ENCODE results near the gene OST4. TPM values are rescaled to one million over a fixed set of nuclear protein-coding genes. Genes with fewer than 3 reads are reported as not detected.
A peak's percentile ranks its signal among the peaks of the same experiment; 100 is the strongest.

OST4 gene
- total RNA-seq, 1 donor from 2014 or later, result 141 TPM

- ATAC-seq, result no peak
- no peak for DNase-seq (ENCODE audit: low spot score)
Measured at GRCh38 chr2:27057184-27057583, 14.3 kb downstream of the OST4 start.

GRCh38 chr2:27054721-27055120 is 16.7 kb downstream of the OST4 start:
- ATAC-seq, result no peak

DNA sequence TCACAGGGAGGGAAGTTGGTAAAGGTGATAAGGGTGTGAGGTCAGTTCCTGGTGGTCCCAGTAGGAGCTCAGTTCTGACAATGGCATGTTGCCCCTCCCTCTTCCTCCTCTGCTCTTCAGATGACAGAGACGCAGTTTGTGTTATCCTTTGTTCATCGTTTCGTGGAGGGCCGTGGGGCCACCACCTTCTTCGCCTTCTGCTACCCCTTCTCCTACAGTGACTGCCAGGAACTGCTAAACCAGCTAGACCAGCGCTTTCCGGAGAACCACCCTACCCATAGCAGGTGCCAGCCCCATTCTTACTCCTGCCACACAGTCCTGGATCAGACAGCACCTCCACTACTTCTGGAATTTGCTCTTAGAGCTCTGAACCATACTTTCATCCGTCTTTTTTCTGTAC is 17.7 kb downstream of the OST4 start:
- DNase-seq (ENCODE audit: low spot score), result no peak
- ATAC-seq, result no peak

More at GRCh38 chr2:27054721-27055120, 16.7 kb downstream of the OST4 start:
- DNase-seq (ENCODE audit: low spot score), result no peak

DNA sequence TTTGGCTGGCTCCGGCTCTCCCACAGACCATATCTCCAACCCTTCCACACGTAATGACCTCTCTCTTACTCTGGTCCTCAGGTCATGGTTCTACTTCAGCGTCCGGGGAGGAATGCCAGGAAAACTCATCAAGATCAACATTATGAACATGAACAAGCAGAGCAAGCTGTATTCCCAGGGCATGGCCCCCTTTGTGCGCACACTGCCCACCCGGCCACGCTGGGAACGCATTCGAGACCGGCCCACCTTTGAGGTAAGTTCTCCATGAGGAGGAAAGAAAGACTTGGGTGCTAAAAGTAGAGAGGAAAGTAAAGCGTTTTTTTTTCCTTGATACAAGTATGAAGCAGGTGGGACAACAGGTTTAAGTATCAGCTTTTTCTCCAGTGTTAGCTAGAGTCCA is 18.1 kb downstream of the OST4 start:
- no peak for ATAC-seq
- no peak for DNase-seq (ENCODE audit: low spot score)

GRCh38 chr2:27051902-27052645 is 19.4 kb downstream of the OST4 start:
- peak; percentile 0 for ATAC-seq
- DNase-seq (ENCODE audit: low spot score), result no peak

DNA sequence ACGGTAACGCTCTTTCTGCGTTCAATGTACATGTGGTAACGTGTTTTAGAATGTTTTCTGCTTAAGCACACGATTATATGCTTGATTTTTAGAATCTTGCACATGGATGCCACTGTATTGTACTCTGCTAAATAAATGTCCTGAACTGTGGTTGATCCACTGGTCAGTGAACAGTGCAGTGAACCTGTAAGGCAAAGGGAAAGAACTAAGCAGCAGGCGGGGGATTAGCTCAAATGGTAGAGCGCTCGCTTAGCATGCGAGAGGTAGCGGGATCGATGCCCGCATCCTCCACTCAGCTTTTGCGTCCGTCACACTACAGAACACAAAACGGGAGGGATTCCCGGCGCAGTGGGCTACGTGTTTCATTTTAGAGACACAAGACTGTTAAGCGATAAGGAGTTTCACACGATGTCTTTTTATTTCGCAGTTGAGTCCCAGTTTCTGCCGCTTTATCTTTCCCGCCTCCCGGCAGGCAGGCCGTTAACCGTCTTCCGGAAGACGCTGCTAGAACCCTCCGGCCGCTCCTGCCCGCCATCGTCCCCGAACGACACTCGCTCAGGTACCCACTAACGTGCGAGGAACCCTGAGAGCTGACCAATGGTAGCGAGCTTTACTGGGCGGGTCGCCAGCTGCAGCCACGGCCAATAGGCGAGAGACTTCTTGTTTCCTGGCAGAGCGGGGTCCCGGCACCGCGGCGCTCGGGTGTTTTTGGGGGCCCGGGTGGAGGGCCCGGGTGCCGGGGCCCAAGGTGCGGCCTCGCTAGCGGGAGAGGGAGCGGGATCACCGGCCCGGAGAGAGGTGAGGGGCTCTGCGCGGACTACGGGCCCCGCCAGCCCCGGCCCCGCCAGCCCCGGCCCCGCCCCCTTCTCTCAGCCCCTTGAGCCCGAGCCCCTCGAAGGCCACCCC is 20.2 kb downstream of the OST4 start, which contains the start of gene AGBL5:
Gene AGBL5 (plus strand): TSS at position 673 of the 906 bp plus-strand sequence. CDS start 1,291 bp downstream, outside the sequence.
- DNase-seq (ENCODE audit: low spot score) (peak; percentile 96), ATAC-seq (peak; percentile 77)

DNA sequence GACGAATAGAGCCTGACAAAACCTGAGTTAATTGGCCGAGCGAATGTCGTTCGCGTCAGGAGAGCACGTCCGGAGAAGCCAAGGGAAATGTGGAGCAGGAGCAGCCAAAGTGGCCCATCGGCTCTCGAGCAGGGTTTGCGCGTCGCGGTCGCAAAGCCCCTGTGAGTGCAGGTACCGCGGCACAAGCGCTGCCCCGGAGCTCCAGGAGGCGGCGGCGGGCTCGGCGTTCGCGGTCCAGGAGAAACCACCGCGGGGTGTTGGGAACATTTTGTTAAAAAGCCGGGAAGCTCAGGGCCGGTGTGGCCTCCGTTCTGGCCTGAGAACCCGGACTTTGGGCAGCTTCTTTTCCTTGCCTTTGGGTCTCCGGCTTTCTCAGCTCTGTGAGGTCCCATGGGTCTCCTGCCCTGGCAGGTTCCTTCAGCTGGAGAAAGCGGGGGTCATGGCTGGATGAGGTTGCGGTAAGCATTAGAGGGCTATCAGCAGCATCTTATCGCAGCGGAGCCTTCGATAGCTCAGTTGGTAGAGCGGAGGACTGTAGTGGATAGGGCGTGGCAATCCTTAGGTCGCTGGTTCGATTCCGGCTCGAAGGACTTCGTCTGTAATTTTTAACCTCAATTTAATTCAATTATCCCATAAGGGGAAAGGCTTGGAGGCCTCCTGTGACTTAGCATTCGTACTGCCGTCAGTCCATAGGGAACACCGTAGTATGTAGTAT is 21.0 kb downstream of the OST4 start:
- ATAC-seq (peak; percentile 71), DNase-seq (ENCODE audit: low spot score) (peak; percentile 93)

GRCh38 chr2:27049422-27050280 is 21.8 kb downstream of the OST4 start:
- DNase-seq (ENCODE audit: low spot score) (no peak), ATAC-seq (peak; percentile 32)

DNA sequence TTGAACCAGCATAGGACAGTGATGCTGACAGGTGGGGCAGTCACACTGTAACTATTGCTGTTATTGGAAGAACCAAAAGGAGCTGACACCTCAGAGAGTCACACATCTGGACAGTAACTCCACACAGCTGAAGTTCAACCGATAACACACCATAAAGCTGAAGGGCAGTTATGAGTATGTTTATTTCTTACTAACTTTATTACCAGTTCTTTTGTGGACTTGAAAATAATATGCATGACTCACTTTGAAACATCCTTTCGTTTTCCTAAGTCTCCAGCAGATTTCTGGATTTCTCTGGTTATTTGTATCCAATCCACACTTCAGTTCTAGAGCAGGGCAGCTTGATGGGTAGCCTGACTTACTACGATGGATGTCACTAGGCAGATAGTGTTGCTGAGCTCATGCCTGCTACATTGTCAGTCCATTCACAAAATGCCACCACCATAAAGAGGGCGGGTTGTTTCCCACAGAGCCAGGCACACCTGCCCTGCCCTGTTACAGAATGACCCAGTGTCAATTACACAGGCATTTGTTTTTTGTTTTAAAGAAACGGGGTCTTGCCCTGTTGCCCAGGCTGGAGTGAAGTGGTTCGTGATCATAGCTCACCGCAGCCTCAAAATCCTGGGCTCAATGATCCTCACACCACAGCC is 28.3 kb downstream of the OST4 start:
- no peak for ATAC-seq
- no peak for DNase-seq (ENCODE audit: low spot score)

DNA sequence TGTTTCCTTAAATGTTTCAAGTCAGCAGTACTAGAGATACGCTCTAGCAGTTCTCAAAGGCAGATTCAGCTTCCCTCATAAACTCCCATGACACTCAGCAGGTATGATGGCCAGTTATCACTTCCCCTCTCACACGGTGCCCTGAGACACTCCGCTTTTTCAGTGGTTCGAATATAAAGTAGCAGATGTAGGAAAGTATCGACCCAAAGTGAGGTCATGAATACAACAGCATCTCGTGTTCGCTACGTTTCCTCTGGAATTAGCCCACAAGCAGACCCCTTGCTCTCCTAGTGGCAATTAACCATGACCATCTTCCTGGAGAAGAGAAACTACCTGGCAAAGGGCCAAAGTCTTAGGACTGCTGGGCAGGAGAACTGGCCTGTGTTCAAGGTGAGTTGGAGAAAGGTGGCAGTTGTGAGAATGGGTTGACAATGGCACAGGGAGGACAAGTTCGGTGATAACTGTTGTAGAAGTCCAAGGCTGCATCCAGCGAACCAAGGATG is 29.2 kb downstream of the OST4 start:
- ATAC-seq (no peak), DNase-seq (ENCODE audit: low spot score) (no peak)

GRCh38 chr2:27041752-27042151 is 29.7 kb downstream of the OST4 start:
- ATAC-seq, result no peak

GRCh38 chr2:27040282-27040681 is 31.2 kb downstream of the OST4 start:
- ATAC-seq (peak; percentile 63), DNase-seq (ENCODE audit: low spot score) (no peak)

More at GRCh38 chr2:27041752-27042151, 29.7 kb downstream of the OST4 start:
- no peak for DNase-seq (ENCODE audit: low spot score)

GRCh38 chr2:27039871-27040270 is 31.6 kb downstream of the OST4 start:
- ATAC-seq, result no peak
- DNase-seq (ENCODE audit: low spot score), result no peak

DNA sequence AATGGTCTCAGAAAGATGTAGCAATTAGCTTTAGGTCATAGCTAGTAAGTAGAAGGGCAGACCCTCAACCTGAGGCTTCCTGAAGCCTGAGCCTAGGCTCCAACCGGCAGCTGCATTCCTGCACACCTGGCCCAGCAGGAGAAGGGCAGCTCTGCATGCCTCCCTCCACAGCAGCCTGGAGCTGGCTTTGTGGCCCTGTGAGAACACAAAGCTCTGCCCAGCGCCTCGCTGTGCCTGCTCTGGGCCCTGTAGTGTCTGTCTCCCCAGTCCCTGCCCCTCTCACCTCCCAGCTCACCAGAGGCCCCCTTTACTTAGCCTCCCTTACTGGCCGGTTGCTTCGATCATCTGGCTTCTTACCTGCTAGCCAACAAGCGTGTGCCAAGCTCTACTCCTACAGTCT is 32.0 kb downstream of the OST4 start:
- no peak for DNase-seq (ENCODE audit: low spot score)
- no peak for ATAC-seq

- ATAC-seq, result peak; percentile 57
- DNase-seq (ENCODE audit: low spot score), result no peak
Measured at GRCh38 chr2:27038631-27039339, 32.7 kb downstream of the OST4 start.

DNA sequence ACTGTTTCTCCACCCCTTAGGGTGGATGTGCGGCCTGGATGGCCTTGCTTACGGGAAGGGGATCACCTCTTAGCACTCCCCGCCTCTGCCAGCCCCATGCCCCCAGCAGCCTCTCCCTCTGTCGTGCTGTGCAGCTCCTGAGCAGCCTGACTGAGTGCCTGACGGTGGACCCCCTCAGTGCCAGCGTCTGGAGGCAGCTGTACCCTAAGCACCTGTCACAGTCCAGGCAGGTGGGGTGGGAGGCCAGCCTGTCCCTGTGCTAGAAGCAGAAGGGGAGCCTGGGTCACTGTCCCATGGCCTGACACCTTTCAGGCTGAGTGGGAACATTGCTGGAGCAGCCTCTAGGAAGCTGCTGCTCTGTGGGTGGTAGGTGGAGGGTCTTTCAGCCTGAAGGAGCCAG is 33.4 kb downstream of the OST4 start:
- no peak for DNase-seq (ENCODE audit: low spot score)

GRCh38 chr2:27033253-27033852 is 38.1 kb downstream of the OST4 start:
- ATAC-seq (peak; percentile 6), DNase-seq (ENCODE audit: low spot score) (no peak)

More for the DNA sequence above, 33.4 kb downstream of the OST4 start:
- ATAC-seq, result no peak

GRCh38 chr2:27032495-27033252 is 38.8 kb downstream of the OST4 start, which contains the start of gene TMEM214:
TSS of gene TMEM214 (plus strand) at chr2:27032965. CDS start at chr2:27033016, 51 bp downstream.
- DNase-seq (ENCODE audit: low spot score) (peak; percentile 92), ATAC-seq (peak; percentile 98)

All from left lobe of liver (tissue), 2 donors.